Fibroblast of the aortic adventitia (primary cell): ENCODE data around the gene ZNF202. TPM values are rescaled to one million over a fixed set of nuclear protein-coding genes. Genes with fewer than 3 reads are reported as not detected.

ENCODE experiments used
- DNase-seq: peaks from one replicate; pipeline ENCODE4 v3.0.0-alpha.2; 2010; ENCODE audit warnings: low read depth
- H3K4me3 ChIP-seq: 2 replicates; pipeline ENCODE4 v1.5.1; 2011; ENCODE audit warnings: low read depth, mild to moderate bottlenecking, control low read depth, low read length, moderate library complexity
- CTCF ChIP-seq: IDR thresholded peaks from 2 replicates; pipeline ENCODE4 v1.5.1; 2011; ENCODE audit warnings: mild to moderate bottlenecking, low read length, control low read depth, inconsistent platforms; ENCODE audit not compliant: insufficient read depth
- total RNA-seq: library from RNA; depleted of rRNA; stranded (reverse); fragments of >200 nt; gene quantifications from 2 replicates; pipeline ENCODE4 v1.2.3, GENCODE V29; 2012; ENCODE audit warnings: low replicate concordance

The ZNF202 gene
- total RNA-seq, 1 donor = 6.6 TPM

GRCh38 chr11:123694551-123694950 is 46.9 kb downstream of the ZNF202 start:
- no peak for TF ChIP-seq CTCF
- no peak for DNase-seq
- H3K4me3 ChIP-seq = no peak overlapping the region

- no peak overlapping the region for H3K4me3 ChIP-seq
- no peak for TF ChIP-seq CTCF
- no peak for DNase-seq
Measured at GRCh38 chr11:123692961-123693360, 48.5 kb downstream of the ZNF202 start.

GRCh38 chr11:123690485-123690884 is 51.0 kb downstream of the ZNF202 start:
- DNase-seq = peak; percentile 52
- no peak overlapping the region for H3K4me3 ChIP-seq
- TF ChIP-seq CTCF = no peak

- no peak for TF ChIP-seq CTCF
- DNase-seq = no peak
- no peak overlapping the region for H3K4me3 ChIP-seq
Measured at GRCh38 chr11:123684601-123685000, 56.9 kb downstream of the ZNF202 start.

- no peak for TF ChIP-seq CTCF
- H3K4me3 ChIP-seq = no peak overlapping the region
- no peak for DNase-seq
Measured at GRCh38 chr11:123683428-123684170, 57.9 kb downstream of the ZNF202 start.

GRCh38 chr11:123682696-123683410 is 58.6 kb downstream of the ZNF202 start:
- no peak for TF ChIP-seq CTCF
- no peak for DNase-seq

More at GRCh38 chr11:123682696-123683410, 58.6 kb downstream of the ZNF202 start:
- no peak overlapping the region for H3K4me3 ChIP-seq
